KOPT-K1 (cell line): ENCODE measurements around the gene VEGFA.

Experiments
- H3K27ac ChIP-seq: fragments of 200-600 bp; sonication (generic); 2 replicates; pipeline ENCODE4 v1.5.1; 2016; ENCODE audit warnings: antibody characterized with exemption, mild to moderate bottlenecking, low read depth, low read length; ENCODE audit not compliant: poor library complexity, severe bottlenecking
- H3K36me3 ChIP-seq: fragments of 200-600 bp; sonication (generic); 2 replicates; pipeline ENCODE4 v1.5.1; 2017; ENCODE audit warnings: antibody characterized with exemption, mild to moderate bottlenecking, low read length, moderate library complexity; ENCODE audit not compliant: insufficient read depth
- H3K9me3 ChIP-seq: fragments of 200-600 bp; sonication (generic); 2 replicates; pipeline ENCODE4 v1.5.1; 2017; ENCODE audit warnings: antibody characterized with exemption, low read length, mild to moderate bottlenecking; ENCODE audit not compliant: insufficient read depth, poor library complexity, severe bottlenecking

The VEGFA gene

GRCh38 chr6:43795421-43795820 is 25.4 kb downstream of the VEGFA start:
- Histone ChIP-seq H3K27ac (no peak overlapping the region), H3K9me3 (no peaks in the 10 kb centered on the region), H3K36me3 (no peaks in the 10 kb centered on the region)

DNA sequence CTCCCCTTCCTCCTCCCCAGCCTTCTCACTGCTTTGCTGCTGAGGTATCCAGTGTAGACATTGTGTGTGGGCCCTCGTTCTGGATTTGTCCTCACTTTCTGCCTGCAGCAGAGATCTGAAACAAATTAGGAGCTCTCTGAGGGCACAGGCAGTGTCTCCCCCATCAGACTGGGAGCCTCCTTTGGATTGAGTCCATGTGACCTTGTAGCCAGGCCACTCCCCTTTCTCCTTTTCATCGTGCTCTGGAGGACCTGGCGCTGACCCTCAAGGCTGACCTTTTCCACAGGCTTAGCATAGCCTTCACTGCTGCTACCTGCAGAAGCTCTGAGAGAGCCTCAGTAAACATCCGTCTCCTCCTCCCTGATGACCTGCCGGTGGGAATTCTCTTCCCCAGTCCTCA is 26.2 kb downstream of the VEGFA start:
- no peaks in the 10 kb centered on the region for H3K9me3 ChIP-seq
- no peak overlapping the region for H3K27ac ChIP-seq
- no peaks in the 10 kb centered on the region for H3K36me3 ChIP-seq

- Histone ChIP-seq H3K9me3 (no peaks in the 10 kb centered on the region), H3K27ac (no peak overlapping the region), H3K36me3 (no peaks in the 10 kb centered on the region)
Measured at GRCh38 chr6:43796903-43797890, 27.2 kb downstream of the VEGFA start.

GRCh38 chr6:43797919-43798318 is 27.9 kb downstream of the VEGFA start:
- Histone ChIP-seq H3K27ac (no peak overlapping the region), H3K36me3 (no peaks in the 10 kb centered on the region), H3K9me3 (no peaks in the 10 kb centered on the region)

- H3K9me3 ChIP-seq, result no peaks in the 10 kb centered on the region
- no peaks in the 10 kb centered on the region for H3K36me3 ChIP-seq
- peak overlapping the region; percentile 75 for H3K27ac ChIP-seq
Measured at GRCh38 chr6:43798688-43799444, 28.9 kb downstream of the VEGFA start.

DNA sequence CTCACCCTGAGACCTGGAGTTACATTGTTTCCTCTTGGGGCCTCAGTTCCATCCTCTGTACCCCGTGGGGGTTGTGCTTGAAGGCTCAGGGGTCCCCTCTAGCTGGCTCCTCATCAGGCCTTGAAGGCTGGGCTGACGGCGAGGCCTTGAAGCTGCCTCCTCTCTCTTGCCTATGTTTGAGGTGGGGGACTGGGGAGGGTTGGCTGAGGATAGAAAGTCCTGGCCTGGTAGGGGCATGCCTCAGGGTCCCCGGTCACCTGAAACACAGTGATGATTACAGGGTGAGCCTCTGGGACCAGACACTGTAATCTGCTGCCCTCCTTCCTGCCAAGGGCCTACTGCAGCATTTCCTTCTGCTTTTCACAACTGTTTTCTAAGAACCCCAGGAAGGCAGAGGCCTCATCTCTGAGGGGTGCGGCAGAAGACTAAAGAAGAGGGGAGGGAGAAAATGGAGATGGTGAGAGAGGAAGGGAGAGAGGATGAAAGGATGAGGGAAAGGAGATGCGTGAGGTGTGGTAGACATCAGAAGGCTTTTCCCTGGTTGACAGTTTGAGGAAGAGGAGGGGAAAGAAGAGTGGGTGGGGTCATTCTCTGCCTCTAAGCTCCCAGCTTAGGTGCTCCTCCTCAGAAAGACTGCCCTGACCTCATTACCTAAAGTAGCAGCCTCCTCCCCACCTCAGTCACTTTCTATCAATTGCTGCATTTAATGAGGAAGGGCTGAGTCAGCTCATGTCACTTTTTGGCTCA is 29.7 kb downstream of the VEGFA start:
- no peaks in the 10 kb centered on the region for H3K36me3 ChIP-seq
- peak overlapping the region; percentile 75 for H3K27ac ChIP-seq
- H3K9me3 ChIP-seq, result no peaks in the 10 kb centered on the region

DNA sequence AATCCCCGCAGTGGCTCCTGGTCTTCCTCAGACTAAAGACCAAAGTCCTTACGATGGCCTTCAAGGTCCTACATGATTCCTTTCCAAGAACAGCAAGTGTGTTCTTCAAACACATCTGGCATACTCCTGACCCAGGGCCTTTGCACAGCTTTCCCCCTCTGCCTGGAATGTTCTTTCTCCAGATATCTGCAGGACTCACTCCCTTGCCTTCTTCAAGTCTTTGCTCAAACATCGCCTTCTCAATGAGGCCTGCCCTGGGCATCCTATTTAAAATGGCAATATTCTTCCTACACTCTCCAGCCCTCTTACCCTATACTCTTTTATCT is 30.2 kb downstream of the VEGFA start:
- H3K36me3 ChIP-seq, result no peaks in the 10 kb centered on the region
- H3K9me3 ChIP-seq, result no peaks in the 10 kb centered on the region
- H3K27ac ChIP-seq, result peak overlapping the region; percentile 75

GRCh38 chr6:43800746-43801494 is 30.9 kb downstream of the VEGFA start:
- Histone ChIP-seq H3K36me3 (no peaks in the 10 kb centered on the region), H3K27ac (no peak overlapping the region), H3K9me3 (no peaks in the 10 kb centered on the region)

- no peaks in the 10 kb centered on the region for H3K9me3 ChIP-seq
- no peak overlapping the region for H3K27ac ChIP-seq
- H3K36me3 ChIP-seq, result no peaks in the 10 kb centered on the region
Measured at GRCh38 chr6:43801495-43802181, 31.6 kb downstream of the VEGFA start.

DNA sequence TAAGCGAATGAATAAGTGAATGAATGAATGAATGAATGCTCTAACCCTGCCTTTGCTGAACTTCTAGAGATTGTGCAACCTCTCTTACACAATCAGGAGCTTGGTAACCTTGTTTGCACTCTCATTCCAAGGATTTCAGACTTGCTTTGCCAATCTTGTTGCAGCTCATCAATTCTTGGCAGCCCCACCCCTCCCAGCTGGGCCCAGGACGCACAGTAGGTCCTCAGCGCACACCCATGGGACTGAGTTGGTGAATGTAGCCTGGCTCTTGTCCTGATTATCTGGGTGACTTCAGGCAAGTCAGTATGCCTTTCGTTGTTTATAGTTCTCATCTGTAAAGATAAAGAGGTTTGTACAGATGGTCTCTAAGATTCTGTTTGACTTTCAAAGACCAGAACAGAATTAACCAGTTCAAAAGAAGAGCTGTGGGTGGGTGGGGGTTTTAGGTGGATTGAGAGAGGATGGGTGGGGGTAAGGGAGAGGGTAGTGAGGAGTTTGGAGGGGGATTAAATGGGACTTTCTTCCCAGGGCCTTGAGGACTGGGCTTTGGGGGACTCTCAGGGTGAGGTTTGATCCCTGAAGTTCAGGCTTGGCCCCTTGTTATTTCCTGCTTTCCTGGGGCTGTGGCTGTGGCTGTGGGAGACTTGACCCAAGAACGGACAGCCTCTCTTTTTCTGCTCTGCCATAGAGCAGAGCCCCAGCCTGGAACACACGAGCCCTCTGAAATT is 33.2 kb downstream of the VEGFA start:
- Histone ChIP-seq H3K27ac (no peak overlapping the region), H3K9me3 (no peaks in the 10 kb centered on the region), H3K36me3 (no peaks in the 10 kb centered on the region)

GRCh38 chr6:43803783-43804549 is 34.0 kb downstream of the VEGFA start:
- no peak overlapping the region for H3K27ac ChIP-seq

GRCh38 chr6:43804550-43805223 is 34.7 kb downstream of the VEGFA start:
- Histone ChIP-seq H3K9me3 (no peaks in the 10 kb centered on the region), H3K36me3 (no peaks in the 10 kb centered on the region), H3K27ac (no peak overlapping the region)

More at GRCh38 chr6:43803783-43804549, 34.0 kb downstream of the VEGFA start:
- H3K9me3 ChIP-seq, result no peaks in the 10 kb centered on the region
- no peaks in the 10 kb centered on the region for H3K36me3 ChIP-seq

DNA sequence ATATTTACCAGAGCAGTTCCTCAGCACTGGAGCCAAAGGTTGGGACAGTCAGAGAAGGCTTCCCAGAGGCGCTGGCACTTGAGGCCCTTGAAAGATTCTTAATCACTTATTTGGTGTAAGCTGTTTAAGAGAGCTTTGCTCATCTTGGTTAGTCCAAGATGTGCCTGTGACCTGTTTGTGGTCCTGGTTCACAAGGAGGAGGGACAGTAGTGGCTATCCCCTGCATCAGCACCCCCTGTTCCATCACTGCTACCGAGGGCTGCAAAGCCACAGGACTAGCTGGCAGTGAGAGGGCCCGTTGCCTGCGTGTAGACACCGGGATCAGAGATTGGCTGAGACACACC is 35.7 kb downstream of the VEGFA start:
- Histone ChIP-seq H3K27ac (no peak overlapping the region), H3K36me3 (no peaks in the 10 kb centered on the region), H3K9me3 (no peaks in the 10 kb centered on the region)
